GM21786 (cell line): ENCODE results near the gene SRRT.
A peak's percentile ranks its signal among the peaks of the same experiment; 100 is the strongest.
"Not testable (repeated sequence)": the region's sequence is repeated elsewhere in the genome, so short reads cannot be mapped to it uniquely, and the experiment has no call there.

Experiments used
- ATAC-seq: cut with Tn5 transposase; IDR thresholded peaks from one replicate; pipeline ENCODE4 v1.9.1; 2021; ENCODE audit not compliant: unreplicated experiment

Gene SRRT

GRCh38 chr7:100854899-100855298, 20.0 kb upstream of the SRRT start:
- not testable (repeated sequence) for ATAC-seq

GRCh38 chr7:100855515-100855914, 19.4 kb upstream of the SRRT start:
- no peak for ATAC-seq

DNA sequence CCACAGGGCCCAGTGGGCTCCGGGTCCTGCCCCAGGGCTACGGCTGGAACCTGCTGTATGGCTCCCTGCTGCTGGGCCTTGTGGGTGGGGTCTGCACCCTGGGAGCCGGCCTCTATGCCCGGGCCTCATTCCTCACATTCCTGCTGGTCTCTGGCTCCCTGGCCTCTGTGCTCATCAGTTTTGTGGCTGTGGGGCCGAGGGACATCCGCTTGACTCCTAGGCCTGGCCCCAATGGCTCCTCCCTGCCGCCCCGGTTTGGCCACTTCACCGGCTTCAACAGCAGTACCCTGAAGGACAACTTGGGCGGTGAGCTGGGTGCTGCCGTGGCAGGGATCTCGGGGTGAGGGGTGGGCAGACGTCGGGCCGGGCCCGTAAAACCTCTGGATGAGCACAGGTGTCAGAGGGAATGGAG, 18.0 kb upstream of the SRRT start:
- no peak for ATAC-seq

GRCh38 chr7:100859856-100860255, 15.0 kb upstream of the SRRT start:
- ATAC-seq = no peak

DNA sequence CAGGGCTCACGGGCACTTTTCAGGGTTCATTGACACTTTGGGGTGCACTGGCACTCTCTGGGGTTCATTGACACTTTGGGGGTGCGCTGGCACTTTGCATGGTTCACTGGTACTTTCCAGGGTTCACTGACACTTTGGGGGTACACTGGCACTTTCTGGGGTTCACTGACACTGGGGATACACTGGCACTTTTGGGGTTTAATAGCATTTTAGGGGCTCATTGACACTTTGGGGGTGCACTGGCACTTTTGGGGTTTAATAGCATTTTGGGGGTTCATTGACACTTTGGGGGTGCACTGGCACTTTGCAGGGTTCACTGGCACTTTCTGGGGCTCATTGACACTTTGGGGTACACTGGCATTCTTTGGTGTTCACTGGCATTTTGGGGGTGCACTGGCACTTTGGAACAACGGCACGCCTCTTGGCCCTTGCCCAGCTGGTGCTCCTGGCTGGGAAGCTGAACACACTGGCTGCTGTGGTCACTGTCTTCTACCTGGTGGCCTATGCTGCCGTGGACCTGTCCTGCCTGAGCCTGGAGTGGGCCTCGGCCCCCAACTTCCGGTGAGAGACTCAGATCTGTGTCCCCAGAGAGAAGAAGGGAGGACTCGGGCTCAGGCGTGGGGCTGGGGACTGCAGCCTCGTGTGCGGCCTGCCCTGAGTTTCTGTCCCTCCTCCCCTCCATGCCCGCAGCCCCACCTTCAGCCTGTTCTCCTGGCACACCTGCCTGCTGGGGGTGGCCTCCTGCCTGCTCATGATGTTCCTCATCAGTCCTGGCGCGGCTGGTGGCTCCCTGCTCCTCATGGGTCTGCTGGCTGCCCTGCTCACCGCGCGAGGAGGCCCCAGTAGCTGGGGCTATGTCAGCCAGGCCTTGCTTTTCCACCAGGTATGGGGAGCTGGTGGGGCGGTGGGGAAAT, 13.9 kb upstream of the SRRT start:
- no peak for ATAC-seq

GRCh38 chr7:100861616-100861985, 13.3 kb upstream of the SRRT start:
- ATAC-seq = no peak

DNA sequence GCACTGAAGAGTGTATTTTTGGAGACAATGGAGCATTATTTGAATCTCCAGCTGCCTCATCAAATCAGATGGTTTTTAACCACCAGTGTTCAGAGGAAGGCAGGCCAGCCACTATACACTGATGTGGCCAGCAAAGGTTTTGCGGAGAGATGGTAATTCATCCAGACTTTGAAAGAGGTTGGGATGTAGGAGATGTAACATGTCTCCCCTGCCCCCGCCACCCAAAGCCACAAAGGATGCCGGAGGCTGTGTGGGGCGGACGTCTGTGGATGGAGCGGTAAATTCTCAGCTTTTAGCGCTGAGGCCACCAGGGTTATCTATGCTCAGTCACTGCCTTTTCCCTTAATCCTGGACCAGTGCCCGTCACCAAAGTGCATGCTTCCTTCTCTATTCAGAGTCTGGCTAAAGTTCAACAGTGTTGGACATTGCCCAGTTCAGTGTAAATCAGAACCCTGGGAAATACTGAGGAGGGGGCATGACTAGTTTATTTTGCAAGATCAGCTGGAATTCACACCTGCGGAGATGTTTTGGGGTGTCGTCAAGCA, 11.4 kb upstream of the SRRT start:
- no peak for ATAC-seq

DNA sequence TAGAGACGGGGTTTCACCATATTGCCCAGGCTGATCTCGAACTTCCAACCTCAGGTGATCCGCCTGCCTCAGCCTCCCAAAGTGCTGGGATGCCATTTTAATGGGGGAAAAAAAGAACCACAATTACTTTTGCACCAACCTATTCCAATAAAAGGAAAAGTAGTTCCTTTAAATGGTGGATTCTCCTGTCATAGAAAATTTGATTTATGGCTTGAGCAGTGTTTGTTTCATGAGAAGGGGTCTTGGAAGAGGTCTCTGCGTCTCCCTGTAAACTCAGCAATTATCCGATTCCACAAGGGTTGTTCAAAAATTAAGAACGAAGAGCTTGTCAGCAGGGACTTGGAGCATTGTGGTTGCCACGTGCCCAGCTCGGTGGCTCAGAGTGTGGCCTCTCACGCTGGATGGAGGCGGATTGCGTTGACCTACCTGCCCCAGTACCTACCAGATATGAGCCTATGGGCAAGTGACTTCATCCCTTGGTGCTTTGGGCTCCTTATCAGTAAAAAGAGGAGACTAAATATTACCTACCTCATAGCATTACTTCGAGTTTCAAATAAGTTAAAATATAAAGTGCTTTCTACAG, 10.5 kb upstream of the SRRT start:
- ATAC-seq = no peak

DNA sequence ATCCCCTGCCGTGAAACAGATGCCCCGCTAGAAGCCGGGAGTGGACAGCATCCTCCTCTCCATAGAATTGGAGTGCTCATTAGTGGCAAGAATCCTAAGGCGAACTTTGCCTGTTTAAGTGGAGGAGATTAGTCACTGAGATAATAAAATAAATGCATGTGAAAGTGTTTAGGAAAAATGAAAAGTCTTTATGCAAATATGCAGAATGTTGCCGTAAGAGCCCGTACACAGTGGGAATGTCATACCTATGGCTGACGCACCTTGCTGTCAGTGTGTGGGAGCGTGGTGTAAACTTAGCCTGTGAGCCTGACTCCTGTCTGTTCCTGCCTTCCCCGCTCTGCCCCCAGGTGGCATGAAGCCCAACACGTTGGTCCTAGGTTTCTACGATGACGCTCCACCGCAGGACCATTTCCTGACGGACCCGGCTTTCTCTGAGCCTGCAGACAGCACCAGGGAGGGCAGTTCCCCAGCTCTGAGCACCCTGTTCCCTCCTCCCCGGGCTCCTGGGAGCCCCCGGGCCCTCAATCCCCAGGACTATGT, 9.5 kb upstream of the SRRT start:
- no peak for ATAC-seq

GRCh38 chr7:100865938-100866728, 8.8 kb upstream of the SRRT start:
- no peak for ATAC-seq

DNA sequence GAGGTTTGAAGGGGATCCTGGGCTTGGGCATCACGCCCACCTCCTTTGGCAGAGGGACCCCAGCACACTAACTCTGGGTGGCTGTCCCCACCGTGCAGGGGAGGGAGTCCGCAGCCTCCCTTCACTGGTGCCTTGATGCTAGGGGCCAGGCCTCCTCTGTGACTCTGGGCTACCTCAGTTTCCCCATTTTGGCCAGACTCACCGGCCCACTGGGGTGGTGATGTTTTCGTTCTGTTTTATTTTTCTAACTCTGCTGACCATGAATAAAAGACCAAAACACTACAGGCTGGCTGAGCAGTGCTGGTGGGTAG, 8.2 kb upstream of the SRRT start:
- no peak for ATAC-seq

DNA sequence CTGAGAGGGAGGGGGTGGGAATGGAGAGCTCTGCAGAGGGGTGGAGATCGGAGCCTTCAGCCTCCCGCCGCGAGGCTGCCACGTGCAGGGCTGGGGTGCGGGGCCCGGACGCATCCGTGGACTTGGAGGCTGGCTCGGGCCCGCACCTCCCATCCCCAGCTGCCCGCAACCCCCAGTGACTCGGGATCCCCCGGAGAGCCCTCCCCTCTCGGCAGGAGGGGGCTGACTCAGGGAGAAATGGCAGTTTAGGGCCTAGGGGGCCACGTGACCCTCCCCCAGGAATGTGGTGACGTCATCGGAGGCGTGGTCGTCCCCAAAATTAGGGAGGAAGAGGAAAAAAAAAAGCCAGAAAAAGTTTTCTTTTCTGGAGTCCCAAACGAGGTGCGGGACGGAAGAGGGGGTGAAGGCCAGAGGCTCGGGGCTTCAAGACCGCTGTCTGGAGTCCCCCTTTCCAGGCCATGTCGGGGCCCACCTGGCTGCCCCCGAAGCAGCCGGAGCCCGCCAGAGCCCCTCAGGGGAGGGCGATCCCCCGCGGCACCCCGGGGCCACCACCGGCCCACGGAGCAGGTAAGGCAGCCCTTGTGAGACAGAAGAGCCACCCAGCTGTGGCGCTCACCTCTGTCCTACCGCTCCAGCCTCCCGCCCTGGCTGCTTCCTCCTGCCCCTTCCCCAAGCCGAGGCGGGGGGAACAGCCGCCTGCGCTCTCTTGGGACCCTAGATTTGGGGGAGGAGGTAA, 7.7 kb upstream of the SRRT start, which contains the start of gene TRIP6:
Gene TRIP6 (plus strand): TSS at position 348 of the 736 bp plus-strand sequence. CDS start 111 bp downstream, at position 459.
- ATAC-seq = peak; percentile 51

DNA sequence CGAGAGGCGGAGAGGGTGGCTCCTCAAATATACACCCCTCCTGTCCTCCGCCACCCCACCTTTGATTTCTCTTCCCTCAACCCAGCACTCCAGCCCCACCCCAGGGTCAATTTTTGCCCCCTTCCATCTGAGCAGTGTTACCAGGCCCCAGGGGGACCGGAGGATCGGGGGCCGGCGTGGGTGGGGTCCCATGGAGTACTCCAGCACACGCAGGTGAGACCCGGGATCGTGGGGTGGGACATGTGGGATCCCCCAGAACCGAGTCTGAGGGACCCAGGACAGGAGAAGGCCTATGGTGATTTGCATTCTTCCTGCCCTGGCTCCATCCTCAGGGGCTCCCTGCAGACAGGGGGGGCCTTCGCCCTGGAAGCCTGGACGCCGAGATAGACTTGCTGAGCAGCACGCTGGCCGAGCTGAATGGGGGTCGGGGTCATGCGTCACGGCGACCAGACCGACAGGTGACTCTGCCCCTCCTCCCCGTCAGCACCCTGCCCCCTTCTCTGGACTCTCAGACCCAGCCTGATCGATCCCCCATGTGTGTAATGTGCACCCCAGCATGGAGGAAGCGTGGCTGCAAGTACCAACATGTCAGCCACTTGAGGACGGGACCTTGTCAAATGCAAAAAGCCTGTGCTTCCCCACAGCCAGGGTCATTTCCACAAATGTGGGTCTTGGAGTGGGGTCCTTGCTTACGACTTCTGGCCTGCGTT, 7.0 kb upstream of the SRRT start:
- ATAC-seq = no peak

DNA sequence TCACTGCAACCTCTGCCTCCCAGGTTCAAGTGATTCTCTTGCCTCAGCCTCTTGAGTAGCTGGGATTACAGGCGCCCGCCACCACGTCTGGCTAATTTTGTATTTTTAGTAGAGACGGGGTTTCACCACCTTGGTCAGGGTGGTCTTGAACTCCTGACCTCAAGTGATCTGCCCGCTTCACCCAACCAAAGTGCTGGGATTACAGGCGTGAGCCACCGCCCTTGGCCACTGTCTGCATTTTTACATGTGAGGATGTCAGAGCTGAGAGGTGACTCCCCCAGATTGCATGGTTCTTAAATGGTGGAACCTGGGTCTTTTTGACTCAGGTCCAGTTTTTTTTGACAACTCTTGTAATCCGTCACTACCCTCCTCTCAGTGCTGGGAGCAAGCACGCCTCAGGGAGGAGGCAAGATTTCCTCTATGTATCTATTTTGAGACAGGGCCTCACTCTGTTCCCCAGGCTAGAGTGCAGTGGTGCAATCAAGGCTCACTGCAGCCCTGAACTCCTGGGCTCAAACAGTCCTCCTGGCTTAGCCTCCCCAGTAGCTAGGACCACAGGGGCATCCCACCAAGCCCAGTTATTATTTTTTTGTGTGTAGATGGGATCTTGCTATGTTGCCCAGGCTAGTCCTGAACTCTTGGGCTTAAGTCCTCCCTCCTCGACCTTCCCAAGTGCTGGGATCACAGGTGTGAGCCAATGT, 1.2 kb upstream of the SRRT start:
- ATAC-seq = no peak

- ATAC-seq = no peak
These were observed 665 bp upstream of the SRRT start for GRCh38 chr7:100874300-100874576.

DNA sequence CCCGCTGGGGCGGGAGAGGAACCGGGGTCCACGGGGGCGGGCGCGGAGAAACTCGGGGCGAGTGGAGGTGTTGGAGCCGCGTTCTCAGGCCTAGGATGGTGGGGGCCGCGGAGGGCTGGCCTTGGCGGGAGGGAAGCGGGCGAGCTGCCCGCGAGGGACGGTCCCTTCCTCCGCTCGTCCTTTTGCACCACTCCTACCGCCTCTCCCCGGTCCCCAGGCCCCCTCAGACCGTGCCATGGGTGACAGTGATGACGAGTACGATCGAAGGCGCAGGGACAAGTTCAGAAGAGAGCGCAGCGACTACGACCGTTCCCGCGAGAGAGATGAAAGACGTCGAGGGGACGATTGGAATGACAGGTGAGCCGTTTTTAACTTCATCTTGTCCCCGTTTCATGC, 451 bp downstream of the SRRT start:
- peak; percentile 27 for ATAC-seq

DNA sequence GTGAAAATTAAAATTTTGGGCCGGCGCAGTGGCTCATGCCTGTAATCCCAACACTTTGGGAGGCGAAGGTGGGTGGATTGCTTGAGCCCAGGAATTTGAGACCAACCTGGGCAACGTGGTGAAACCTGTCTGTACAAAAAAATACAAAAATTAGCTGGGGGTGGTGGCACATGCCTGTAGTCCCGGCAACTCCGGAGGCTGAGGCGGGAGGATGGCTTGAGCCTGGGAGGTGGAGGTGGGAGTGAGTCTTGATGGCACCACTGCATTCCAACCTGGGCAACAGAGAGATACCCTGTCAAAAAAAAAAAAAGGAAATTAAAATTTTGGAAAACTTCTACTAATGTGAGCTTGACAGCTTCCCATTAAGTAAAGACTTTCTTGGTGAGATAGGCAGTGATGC, 3.1 kb downstream of the SRRT start:
- no peak for ATAC-seq

DNA sequence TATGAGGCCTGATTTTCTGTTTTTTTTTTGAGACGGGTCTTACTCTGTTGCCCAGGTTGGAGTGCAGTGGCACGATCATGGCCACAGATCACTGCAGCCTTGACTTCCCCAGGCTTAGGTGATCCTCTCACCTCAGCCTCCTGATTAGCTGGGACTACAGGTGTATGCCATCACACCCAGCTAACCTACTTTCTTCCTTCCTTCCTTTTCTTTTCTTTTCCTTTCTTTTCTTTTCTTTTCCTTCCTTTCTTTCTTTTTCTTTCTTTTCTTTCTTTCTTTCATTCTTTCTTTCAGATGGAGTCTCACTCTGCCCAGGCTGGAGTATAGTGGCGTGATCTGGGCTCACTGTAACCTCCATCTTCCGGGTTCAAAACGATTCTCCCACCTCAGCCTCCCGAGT, 3.8 kb downstream of the SRRT start:
- ATAC-seq = no peak

DNA sequence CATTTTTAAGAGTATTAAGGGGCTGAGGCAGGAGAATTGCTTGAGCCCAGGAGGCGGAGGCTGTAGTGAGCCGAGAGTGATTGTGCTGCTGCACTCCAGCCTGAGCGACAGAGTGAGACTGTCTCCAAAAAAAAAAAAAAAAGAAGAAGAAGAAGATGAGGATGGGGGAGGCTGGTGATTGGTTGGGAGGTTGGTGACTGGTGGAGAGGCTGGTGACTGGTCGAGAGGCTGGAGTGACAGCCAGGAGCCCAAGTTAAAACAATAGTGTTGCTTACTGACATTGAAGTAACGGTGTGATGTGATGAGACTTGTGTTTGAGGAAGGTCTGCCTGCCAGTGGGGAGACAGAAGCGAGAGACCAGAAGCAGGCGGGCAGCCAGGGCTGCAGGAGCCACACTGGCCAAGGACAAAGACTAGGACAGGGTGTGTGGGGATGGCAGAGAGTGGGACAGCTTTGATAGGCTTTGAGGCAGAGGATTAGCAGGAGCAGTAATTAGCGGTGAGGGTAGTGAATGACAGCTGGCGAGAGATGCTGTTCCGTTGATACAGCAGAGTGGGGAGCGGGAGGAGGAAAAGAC, 4.9 kb downstream of the SRRT start:
- no peak for ATAC-seq
